Liver (tissue), 3 donors: ENCODE data around the gene IKZF1.

ENCODE experiments used
- RAD21 ChIP-seq, 2 donors: IDR thresholded peaks; 2 replicates each; pipeline ENCODE4 v1.6.1; 2016; ENCODE audit warnings: antibody characterized with exemption in 2 of 2, mild to moderate bottlenecking in 2 of 2
- SP1 ChIP-seq: IDR thresholded peaks from 2 replicates; pipeline ENCODE4 v1.6.1; 2018; ENCODE audit warnings: antibody characterized with exemption, mild to moderate bottlenecking
- TAF1 ChIP-seq: conservative IDR thresholded peaks from 2 replicates; pipeline ENCODE4 v1.6.1; 2016; ENCODE audit warnings: antibody characterized with exemption, mild to moderate bottlenecking
- YY1 ChIP-seq: IDR thresholded peaks from 2 replicates; pipeline ENCODE4 v1.6.1; 2016; ENCODE audit warnings: antibody characterized with exemption, mild to moderate bottlenecking
- TF ChIP-seq, protein P1 (sequence below): fragments of 150-350 bp; IDR thresholded peaks from 2 replicates; pipeline ENCODE4 v1.5.1; 2017; ENCODE audit warnings: improper control_type of control experiment, low read depth, low read length; ENCODE audit not compliant: missing input control
- TF ChIP-seq, protein P2 (sequence below): IDR thresholded peaks from 2 replicates; pipeline ENCODE4 v1.6.1; 2016; ENCODE audit warnings: antibody characterized with exemption
- TF ChIP-seq, protein P3 (sequence below): IDR thresholded peaks from 2 replicates; pipeline ENCODE4 v1.6.1; 2016; ENCODE audit warnings: antibody characterized with exemption
- donor health status: healthy.
- donor health status: healthy.

DNA sequence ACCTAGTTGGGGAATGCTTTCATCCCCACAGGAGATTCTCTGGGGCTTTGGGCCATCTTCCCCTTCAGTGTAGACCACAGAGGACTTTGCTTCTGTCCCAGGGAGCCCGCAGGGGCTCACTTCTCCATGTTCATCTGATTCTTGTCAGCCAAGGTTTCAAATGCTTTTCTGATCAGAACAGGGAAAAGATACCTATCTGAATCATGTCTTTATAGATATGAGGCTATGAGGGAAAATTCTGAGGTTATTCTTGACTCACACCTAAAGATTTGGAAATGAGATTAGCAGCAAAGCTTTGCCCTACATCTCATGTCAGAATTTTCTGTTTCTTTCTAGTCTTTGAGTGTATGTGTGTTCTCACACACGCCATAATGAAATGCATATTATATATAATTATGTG is 92.3 kb downstream of the IKZF1 start:
- TF ChIP-seq, protein P1, sequence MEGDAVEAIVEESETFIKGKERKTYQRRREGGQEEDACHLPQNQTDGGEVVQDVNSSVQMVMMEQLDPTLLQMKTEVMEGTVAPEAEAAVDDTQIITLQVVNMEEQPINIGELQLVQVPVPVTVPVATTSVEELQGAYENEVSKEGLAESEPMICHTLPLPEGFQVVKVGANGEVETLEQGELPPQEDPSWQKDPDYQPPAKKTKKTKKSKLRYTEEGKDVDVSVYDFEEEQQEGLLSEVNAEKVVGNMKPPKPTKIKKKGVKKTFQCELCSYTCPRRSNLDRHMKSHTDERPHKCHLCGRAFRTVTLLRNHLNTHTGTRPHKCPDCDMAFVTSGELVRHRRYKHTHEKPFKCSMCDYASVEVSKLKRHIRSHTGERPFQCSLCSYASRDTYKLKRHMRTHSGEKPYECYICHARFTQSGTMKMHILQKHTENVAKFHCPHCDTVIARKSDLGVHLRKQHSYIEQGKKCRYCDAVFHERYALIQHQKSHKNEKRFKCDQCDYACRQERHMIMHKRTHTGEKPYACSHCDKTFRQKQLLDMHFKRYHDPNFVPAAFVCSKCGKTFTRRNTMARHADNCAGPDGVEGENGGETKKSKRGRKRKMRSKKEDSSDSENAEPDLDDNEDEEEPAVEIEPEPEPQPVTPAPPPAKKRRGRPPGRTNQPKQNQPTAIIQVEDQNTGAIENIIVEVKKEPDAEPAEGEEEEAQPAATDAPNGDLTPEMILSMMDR, result no peak
- no peak for TF ChIP-seq YY1
- no peak for TF ChIP-seq TAF1
- TF ChIP-seq SP1, result no peak
- TF ChIP-seq, protein P2, sequence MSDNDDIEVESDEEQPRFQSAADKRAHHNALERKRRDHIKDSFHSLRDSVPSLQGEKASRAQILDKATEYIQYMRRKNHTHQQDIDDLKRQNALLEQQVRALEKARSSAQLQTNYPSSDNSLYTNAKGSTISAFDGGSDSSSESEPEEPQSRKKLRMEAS, result no peak
- TF ChIP-seq, protein P3, sequence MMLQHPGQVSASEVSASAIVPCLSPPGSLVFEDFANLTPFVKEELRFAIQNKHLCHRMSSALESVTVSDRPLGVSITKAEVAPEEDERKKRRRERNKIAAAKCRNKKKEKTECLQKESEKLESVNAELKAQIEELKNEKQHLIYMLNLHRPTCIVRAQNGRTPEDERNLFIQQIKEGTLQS, result no peak
- no peak for TF ChIP-seq RAD21 (IDR thresholded peaks at IDR 0.05)
